ENCODE data around the gene PLEKHA8.

- TF ChIP-seq CTCF (IDR thresholded peaks at IDR 0.05; ENCODE audit: low read length) (no peak), EZH2 (optimal IDR thresholded peaks at IDR 0.05; ENCODE audit: low read depth, low read length) (no peak)
Observed at GRCh38 chr7:30027065-30027456, 1.2 kb upstream of the PLEKHA8 start.
